ENCODE data around the gene ARX. TPM values are rescaled to one million over a fixed set of nuclear protein-coding genes. Genes with fewer than 3 reads are reported as not detected.

The ARX gene
- total and polyA plus RNA-seq, 4 donors: 0.26 to 1.6 (median 0.61) TPM; not detected in 1

GRCh38 chrX:24955372-24955930 lies 60.3 kb downstream of the ARX start:
- Histone ChIP-seq H3K9me3 (ENCODE audit: control insufficient read depth, insufficient read depth, low read length) (no peaks in the 10 kb centered on the region), H3K27me3 (ENCODE audit: control insufficient read depth, insufficient read depth, low read length) (no peaks in the 10 kb centered on the region), H3K27ac (ENCODE audit: low read depth, low read length) (no peak overlapping the region), H3K36me3 (ENCODE audit: control insufficient read depth, insufficient read depth, low read length) (no peaks in the 10 kb centered on the region), H3K4me1 (ENCODE audit: control insufficient read depth, insufficient read depth, low read length) (peaks cover 4% of the 10 kb centered on the region), H3K4me3 (ENCODE audit: low read depth, low read length) (no peak overlapping the region)
- no peak for DNase-seq (ENCODE audit: low read depth in 4 of 6, low spot score in 6 of 6)
- WGBS (ENCODE audit: insufficient coverage): 50% methylated on average over 1 of the region's 2 CpGs

DNA sequence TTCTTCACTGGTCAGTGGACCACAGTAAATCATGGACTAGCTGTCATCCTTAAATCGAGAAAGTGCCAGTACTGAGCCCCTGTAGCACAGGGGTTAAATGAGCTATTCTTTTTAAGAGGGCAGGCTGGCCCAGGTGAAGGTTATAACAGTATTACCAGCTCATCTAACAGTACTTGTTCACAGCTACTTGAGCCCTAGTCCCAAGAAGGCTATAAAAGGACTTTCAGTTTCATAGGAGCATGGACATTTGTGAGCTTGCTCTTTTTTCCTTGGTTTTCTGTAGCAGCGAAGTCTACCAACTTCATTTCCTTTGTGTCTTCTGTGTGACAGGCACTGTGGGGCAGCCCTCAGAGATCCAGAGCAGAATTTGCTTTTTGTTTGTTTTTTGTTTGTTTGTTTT lies 61.0 kb downstream of the ARX start:
- Histone ChIP-seq H3K4me1 (ENCODE audit: control insufficient read depth, insufficient read depth, low read length) (peaks cover 4% of the 10 kb centered on the region), H3K27me3 (ENCODE audit: control insufficient read depth, insufficient read depth, low read length) (peaks cover 4% of the 10 kb centered on the region), H3K4me3 (ENCODE audit: low read depth, low read length) (no peak overlapping the region), H3K36me3 (ENCODE audit: control insufficient read depth, insufficient read depth, low read length) (no peaks in the 10 kb centered on the region), H3K9me3 (ENCODE audit: control insufficient read depth, insufficient read depth, low read length) (no peaks in the 10 kb centered on the region), H3K27ac (ENCODE audit: low read depth, low read length) (no peak overlapping the region)
- no peak for DNase-seq (ENCODE audit: low read depth in 4 of 6, low spot score in 6 of 6)
- no CpG with 5 or more reads among the region's 2 CpGs for WGBS (ENCODE audit: insufficient coverage)

Small RNA genes within 50 kb of the gene (small RNA-seq; reads per million reads assigned to genes)
- not detected for gene RN7SL91P (ENCODE audit: low replicate concordance)
